ENCODE data around the gene DCDC1. TPM values are rescaled to one million over a fixed set of nuclear protein-coding genes. Genes with fewer than 3 reads are reported as not detected.

DCDC1 gene
- total RNA-seq, 1 experiment from 2014 or later = 0.22 TPM

GRCh38 chr11:31107649-31108048 lies 261.9 kb downstream of the DCDC1 start:
- ChIA-PET CTCF (interaction anchor here (0.7 to 3.1 kb wide), 57 partner anchors 9 to 1067 kb away, joined by 3 to 82 read pairs (median 5); partner anchors contain the start of genes DCDC1 and DNAJC24), POLR2A (no interaction called here)
- Mint-ChIP-seq H3K9me3 (no peaks in the 10 kb centered on the region), H3K4me3 (no peak overlapping the region), H3K36me3 (no peaks in the 10 kb centered on the region), H3K27me3 (ENCODE audit: low read depth) (no peaks in the 10 kb centered on the region), H3K4me1 (peaks cover 15% of the 10 kb centered on the region), H3K27ac (no peak overlapping the region)
- no peak for ATAC-seq
- TF ChIP-seq MAX (CRISPR knock-in tag; IDR thresholded peaks at IDR 0.05) (no peak), ZBTB43 (CRISPR knock-in tag; IDR thresholded peaks at IDR 0.05) (no peak), OVOL2 (CRISPR knock-in tag; IDR thresholded peaks at IDR 0.05; ENCODE audit: borderline replicate concordance) (no peak), ELF4 (CRISPR knock-in tag; IDR thresholded peaks at IDR 0.05; ENCODE audit: low read depth) (no peak), ATF2 (CRISPR knock-in tag; IDR thresholded peaks at IDR 0.05; ENCODE audit: borderline replicate concordance, low read depth) (no peak), MXD4 (CRISPR knock-in tag; IDR thresholded peaks at IDR 0.05; ENCODE audit: borderline replicate concordance) (no peak), STAT6 (CRISPR knock-in tag; conservative IDR thresholded peaks at IDR 0.05; ENCODE audit: low read depth) (no peak), ZNF138 (CRISPR knock-in tag; conservative IDR thresholded peaks at IDR 0.05) (no peak)
- TF ChIP-seq, protein P1, sequence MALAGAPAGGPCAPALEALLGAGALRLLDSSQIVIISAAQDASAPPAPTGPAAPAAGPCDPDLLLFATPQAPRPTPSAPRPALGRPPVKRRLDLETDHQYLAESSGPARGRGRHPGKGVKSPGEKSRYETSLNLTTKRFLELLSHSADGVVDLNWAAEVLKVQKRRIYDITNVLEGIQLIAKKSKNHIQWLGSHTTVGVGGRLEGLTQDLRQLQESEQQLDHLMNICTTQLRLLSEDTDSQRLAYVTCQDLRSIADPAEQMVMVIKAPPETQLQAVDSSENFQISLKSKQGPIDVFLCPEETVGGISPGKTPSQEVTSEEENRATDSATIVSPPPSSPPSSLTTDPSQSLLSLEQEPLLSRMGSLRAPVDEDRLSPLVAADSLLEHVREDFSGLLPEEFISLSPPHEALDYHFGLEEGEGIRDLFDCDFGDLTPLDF (CRISPR knock-in tag; IDR thresholded peaks at IDR 0.05) = no peak
- DNase-seq (ENCODE audit: low spot score) = no peak

DNA sequence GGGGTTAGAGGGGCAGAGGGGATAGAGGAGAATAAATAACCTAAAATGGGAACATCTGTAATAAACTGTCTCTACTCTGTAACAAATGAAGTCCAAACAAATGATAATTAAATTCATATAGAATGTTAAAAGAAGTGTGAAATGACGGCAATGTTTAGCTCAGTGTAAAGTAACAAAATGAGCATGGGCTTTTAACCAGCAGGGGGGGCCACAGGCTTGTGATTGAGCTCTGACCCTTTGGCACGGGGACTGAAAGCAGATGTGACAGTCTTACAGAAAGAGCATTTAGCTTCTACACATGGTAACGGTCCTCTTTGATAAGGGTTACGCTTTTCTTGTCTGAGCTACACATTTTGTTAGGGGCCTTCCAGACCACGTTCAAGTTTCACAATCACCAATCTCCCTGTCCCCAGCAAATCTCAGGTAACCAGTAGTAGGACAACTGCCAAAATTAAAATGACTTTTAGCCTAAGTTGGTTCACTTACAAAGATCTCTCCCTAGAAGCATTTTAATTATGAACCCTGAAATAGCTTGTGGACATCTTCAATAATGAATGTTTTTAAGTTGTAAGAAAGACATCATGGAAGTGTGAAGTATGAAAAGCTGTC lies 262.5 kb downstream of the DCDC1 start:
- Mint-ChIP-seq H3K4me1 (peaks cover 15% of the 10 kb centered on the region), H3K9me3 (no peaks in the 10 kb centered on the region), H3K27ac (no peak overlapping the region), H3K27me3 (ENCODE audit: low read depth) (no peaks in the 10 kb centered on the region), H3K4me3 (no peak overlapping the region), H3K36me3 (no peaks in the 10 kb centered on the region)
- peak; percentile 77 for DNase-seq (ENCODE audit: low spot score)
- ChIA-PET POLR2A (interaction anchor here (0.9 kb wide), 1 partner anchor 111 kb away, joined by 3 read pairs; no protein-coding TSS in a partner anchor), CTCF (interaction anchor here (0.6 to 3.1 kb wide), 71 partner anchors 9 to 1068 kb away, joined by 3 to 82 read pairs (median 4); partner anchors contain the start of genes DCDC1 and DNAJC24)
- TF ChIP-seq, protein P2, sequence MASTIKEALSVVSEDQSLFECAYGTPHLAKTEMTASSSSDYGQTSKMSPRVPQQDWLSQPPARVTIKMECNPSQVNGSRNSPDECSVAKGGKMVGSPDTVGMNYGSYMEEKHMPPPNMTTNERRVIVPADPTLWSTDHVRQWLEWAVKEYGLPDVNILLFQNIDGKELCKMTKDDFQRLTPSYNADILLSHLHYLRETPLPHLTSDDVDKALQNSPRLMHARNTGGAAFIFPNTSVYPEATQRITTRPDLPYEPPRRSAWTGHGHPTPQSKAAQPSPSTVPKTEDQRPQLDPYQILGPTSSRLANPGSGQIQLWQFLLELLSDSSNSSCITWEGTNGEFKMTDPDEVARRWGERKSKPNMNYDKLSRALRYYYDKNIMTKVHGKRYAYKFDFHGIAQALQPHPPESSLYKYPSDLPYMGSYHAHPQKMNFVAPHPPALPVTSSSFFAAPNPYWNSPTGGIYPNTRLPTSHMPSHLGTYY (CRISPR knock-in tag; IDR thresholded peaks at IDR 0.05) = no peak
- TF ChIP-seq RELA (CRISPR knock-in tag; IDR thresholded peaks at IDR 0.05; ENCODE audit: borderline replicate concordance) (no peak), ZNF416 (CRISPR knock-in tag; IDR thresholded peaks at IDR 0.05) (no peak), AR (CRISPR knock-in tag; IDR thresholded peaks at IDR 0.05) (no peak), FOXP4 (CRISPR knock-in tag; IDR thresholded peaks at IDR 0.05) (no peak), ZNF121 (CRISPR knock-in tag; IDR thresholded peaks at IDR 0.05) (no peak), CTCF (IDR thresholded peaks at IDR 0.05) (peak; percentile 76), ZNF232 (CRISPR knock-in tag; IDR thresholded peaks at IDR 0.05) (no peak)
- peak; percentile 92 for ATAC-seq

All from WTC11 (cell line).